Liver (tissue), 9 donors: ENCODE data around the gene EIF4E2. TPM values are rescaled to one million over a fixed set of nuclear protein-coding genes. Genes with fewer than 3 reads are reported as not detected.

Experiments used
- DNase-seq: peaks from one replicate; pipeline ENCODE4 v3.0.0-alpha.2; 2017; ENCODE audit warnings: low spot score
- H3K27ac ChIP-seq, 2 donors: one replicate each; pipeline ENCODE4 v1.7.0; 2013; ENCODE audit warnings: inconsistent platforms in 2 of 2, low read length in 2 of 2, control low read depth in 1 of 2, low read depth in 1 of 2, mild to moderate bottlenecking in 1 of 2
- H3K27me3 ChIP-seq, 4 donors: one replicate each; pipeline versions ENCODE4 v1.6.1 to v1.7.0; 2013; ENCODE audit warnings: low read length in 3 of 4, inconsistent platforms in 1 of 4, mild to moderate bottlenecking in 1 of 4, moderate library complexity in 1 of 4; ENCODE audit not compliant: control insufficient read depth in 4 of 4, insufficient read depth in 4 of 4
- H3K36me3 ChIP-seq, 4 donors: one replicate each; pipeline versions ENCODE4 v1.6.1 to v1.7.0; 2013; ENCODE audit warnings: low read length in 3 of 4, mild to moderate bottlenecking in 3 of 4, low read depth in 1 of 4, moderate library complexity in 1 of 4; ENCODE audit not compliant: control insufficient read depth in 4 of 4, insufficient read depth in 3 of 4
- H3K4me1 ChIP-seq, 4 donors: one replicate each; pipeline versions ENCODE4 v1.6.1 to v1.7.0; 2013; ENCODE audit warnings: low read length in 3 of 4, mild to moderate bottlenecking in 3 of 4, moderate library complexity in 1 of 4; ENCODE audit not compliant: control insufficient read depth in 4 of 4, insufficient read depth in 4 of 4
- H3K4me3 ChIP-seq, 3 donors: one replicate each; pipeline versions ENCODE4 v1.6.1 to v1.7.0; 2013; ENCODE audit warnings: low read length in 3 of 3, control low read depth in 1 of 3, low read depth in 1 of 3, mild to moderate bottlenecking in 1 of 3
- H3K9ac ChIP-seq, 2 donors: one replicate each; pipeline ENCODE4 v1.7.0; 2013; ENCODE audit warnings: low read length in 2 of 2, mild to moderate bottlenecking in 2 of 2, moderate library complexity in 2 of 2, control low read depth in 1 of 2, low read depth in 1 of 2
- H3K9me3 ChIP-seq, 4 donors: one replicate each; pipeline versions ENCODE4 v1.6.1 to v1.7.0; 2013; ENCODE audit warnings: low read length in 3 of 4; ENCODE audit not compliant: control insufficient read depth in 4 of 4
- EGR1 ChIP-seq, 2 donors: IDR thresholded peaks; 2 replicates each; pipeline ENCODE4 v1.6.1; 2016 to 2018; ENCODE audit warnings: antibody characterized with exemption in 2 of 2, low read depth in 2 of 2
- FOXA1 ChIP-seq: IDR thresholded peaks from 2 replicates; pipeline ENCODE4 v1.6.1; 2016; ENCODE audit warnings: antibody characterized with exemption
- FOXA2 ChIP-seq: IDR thresholded peaks from 2 replicates; pipeline ENCODE4 v1.6.1; 2016; ENCODE audit warnings: antibody characterized with exemption
- GABPA ChIP-seq, 2 donors: IDR thresholded peaks in 1 of 2; conservative IDR thresholded peaks in 1 of 2; 2 replicates each; pipeline ENCODE4 v1.6.1; 2016; ENCODE audit warnings: antibody characterized with exemption in 2 of 2, mild to moderate bottlenecking in 1 of 2, moderate library complexity in 1 of 2
- HNF4A ChIP-seq, 2 donors: conservative IDR thresholded peaks; 2 replicates each; pipeline ENCODE4 v1.6.1; 2016; ENCODE audit warnings: antibody characterized with exemption in 2 of 2, mild to moderate bottlenecking in 2 of 2
- HNF4G ChIP-seq: IDR thresholded peaks from 2 replicates; pipeline ENCODE4 v1.6.1; 2016; ENCODE audit warnings: antibody characterized with exemption
- JUND ChIP-seq, 2 donors: IDR thresholded peaks; 2 replicates each; pipeline ENCODE4 v1.6.1; 2016; ENCODE audit warnings: antibody characterized with exemption in 2 of 2
- NR2F2 ChIP-seq: IDR thresholded peaks from 2 replicates; pipeline ENCODE4 v1.6.1; 2016; ENCODE audit warnings: antibody characterized with exemption
- RAD21 ChIP-seq, 2 donors: IDR thresholded peaks; 2 replicates each; pipeline ENCODE4 v1.6.1; 2016; ENCODE audit warnings: antibody characterized with exemption in 2 of 2, mild to moderate bottlenecking in 2 of 2
- REST ChIP-seq: IDR thresholded peaks from 2 replicates; pipeline ENCODE4 v1.6.1; 2016; ENCODE audit warnings: antibody characterized with exemption, mild to moderate bottlenecking
- RXRA ChIP-seq, 2 donors: IDR thresholded peaks; 2 replicates each; pipeline ENCODE4 v1.6.1; 2017 to 2018; ENCODE audit warnings: antibody characterized with exemption in 2 of 2, mild to moderate bottlenecking in 1 of 2
- SP1 ChIP-seq: IDR thresholded peaks from 2 replicates; pipeline ENCODE4 v1.6.1; 2018; ENCODE audit warnings: antibody characterized with exemption, mild to moderate bottlenecking
- TAF1 ChIP-seq: conservative IDR thresholded peaks from 2 replicates; pipeline ENCODE4 v1.6.1; 2016; ENCODE audit warnings: antibody characterized with exemption, mild to moderate bottlenecking
- YY1 ChIP-seq: IDR thresholded peaks from 2 replicates; pipeline ENCODE4 v1.6.1; 2016; ENCODE audit warnings: antibody characterized with exemption, mild to moderate bottlenecking
- WGBS: extraction: QIAGEN DNeasy Blood & Tissue Kit; methylation state at CpG from one replicate; pipeline ENCODE4 v1.1.7; 2013; 5-methylcytosine and 5-hydroxymethylcytosine counted together
- polyA plus RNA-seq, 2 donors: library from polyadenylated mRNA; stranded (reverse) in 1 of 2; unstranded in 1 of 2; fragments of 200-250 nt in 1 of 2; fragments of >200 nt in 1 of 2; fragmentation: Nextera tagmentation in 1 of 2; extraction: Ambion mirVana in 1 of 2; gene quantifications; one replicate each; pipeline versions ENCODE4 v1.2.1 to v1.2.3, GENCODE V29; 2013 to 2015
- total RNA-seq, 2 donors: library from RNA; depleted of rRNA; stranded (reverse); fragments of >200 nt; gene quantifications; one replicate each; pipeline ENCODE4 v1.2.3, GENCODE V29; 2014
- TF ChIP-seq, protein P1 (sequence below): IDR thresholded peaks from 2 replicates; pipeline ENCODE4 v1.6.1; 2016; ENCODE audit warnings: antibody characterized with exemption
- TF ChIP-seq, protein P2 (sequence below): fragments of 150-350 bp; IDR thresholded peaks from 2 replicates; pipeline ENCODE4 v1.5.1; 2017; ENCODE audit warnings: improper control_type of control experiment, low read depth, low read length; ENCODE audit not compliant: missing input control
- TF ChIP-seq, protein P3 (sequence below): IDR thresholded peaks from 2 replicates; pipeline ENCODE4 v1.6.1; 2016; ENCODE audit warnings: antibody characterized with exemption
- TF ChIP-seq, protein P4 (sequence below): IDR thresholded peaks from 2 replicates; pipeline ENCODE4 v1.6.1; 2016; ENCODE audit warnings: antibody characterized with exemption
- donor health status: healthy.
- donor health status: healthy.
- donor health status: healthy.
- donor health status: healthy.
- donor health status: healthy.

Gene EIF4E2
- total and polyA plus RNA-seq, 4 donors: 30.0 to 46.9 (median 45.4) TPM

- Histone ChIP-seq H3K9ac (peak overlapping the region in 1 of 2 donors; percentile 25), H3K4me1 (peaks cover 13 to 64% (median 54%) of the 10 kb centered on the region in 4 donors), H3K4me3 (no peak overlapping the region), H3K9me3 (no peaks in the 10 kb centered on the region), H3K36me3 (peaks cover 0 to 4% (median 1%) of the 10 kb centered on the region in 4 donors), H3K27me3 (no peaks in the 10 kb centered on the region), H3K27ac (peak overlapping the region; percentile 60 to 78)
- DNase-seq: no peak
- 31% methylated on average over 5 of the region's 5 CpGs for WGBS
- TF ChIP-seq FOXA2 (peak; percentile 54), HNF4G (peak; percentile 39), HNF4A (conservative IDR thresholded peaks at IDR 0.05) (peak; percentile 90 to 94), TAF1 (peak; percentile 61), JUND (IDR thresholded peaks at IDR 0.05) (peak in 1 of 2 donors; percentile 66), EGR1 (IDR thresholded peaks at IDR 0.05; ENCODE audit: low read depth in 2 of 2) (no peak), GABPA (IDR thresholded peaks at IDR 0.05 in 1 of 2, conservative IDR thresholded peaks at IDR 0.05 in 1 of 2) (peak in 1 of 2 donors; percentile 37), YY1 (peak; percentile 93), RAD21 (IDR thresholded peaks at IDR 0.05) (peak; percentile 20 to 31), SP1 (peak; percentile 93), NR2F2 (no peak), REST (peak; percentile 88), FOXA1 (peak; percentile 56), RXRA (IDR thresholded peaks at IDR 0.05) (peak; percentile 62 to 83)
- TF ChIP-seq, protein P1, sequence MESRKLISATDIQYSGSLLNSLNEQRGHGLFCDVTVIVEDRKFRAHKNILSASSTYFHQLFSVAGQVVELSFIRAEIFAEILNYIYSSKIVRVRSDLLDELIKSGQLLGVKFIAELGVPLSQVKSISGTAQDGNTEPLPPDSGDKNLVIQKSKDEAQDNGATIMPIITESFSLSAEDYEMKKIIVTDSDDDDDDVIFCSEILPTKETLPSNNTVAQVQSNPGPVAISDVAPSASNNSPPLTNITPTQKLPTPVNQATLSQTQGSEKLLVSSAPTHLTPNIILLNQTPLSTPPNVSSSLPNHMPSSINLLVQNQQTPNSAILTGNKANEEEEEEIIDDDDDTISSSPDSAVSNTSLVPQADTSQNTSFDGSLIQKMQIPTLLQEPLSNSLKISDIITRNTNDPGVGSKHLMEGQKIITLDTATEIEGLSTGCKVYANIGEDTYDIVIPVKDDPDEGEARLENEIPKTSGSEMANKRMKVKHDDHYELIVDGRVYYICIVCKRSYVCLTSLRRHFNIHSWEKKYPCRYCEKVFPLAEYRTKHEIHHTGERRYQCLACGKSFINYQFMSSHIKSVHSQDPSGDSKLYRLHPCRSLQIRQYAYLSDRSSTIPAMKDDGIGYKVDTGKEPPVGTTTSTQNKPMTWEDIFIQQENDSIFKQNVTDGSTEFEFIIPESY: peak; percentile 83
- TF ChIP-seq, protein P2, sequence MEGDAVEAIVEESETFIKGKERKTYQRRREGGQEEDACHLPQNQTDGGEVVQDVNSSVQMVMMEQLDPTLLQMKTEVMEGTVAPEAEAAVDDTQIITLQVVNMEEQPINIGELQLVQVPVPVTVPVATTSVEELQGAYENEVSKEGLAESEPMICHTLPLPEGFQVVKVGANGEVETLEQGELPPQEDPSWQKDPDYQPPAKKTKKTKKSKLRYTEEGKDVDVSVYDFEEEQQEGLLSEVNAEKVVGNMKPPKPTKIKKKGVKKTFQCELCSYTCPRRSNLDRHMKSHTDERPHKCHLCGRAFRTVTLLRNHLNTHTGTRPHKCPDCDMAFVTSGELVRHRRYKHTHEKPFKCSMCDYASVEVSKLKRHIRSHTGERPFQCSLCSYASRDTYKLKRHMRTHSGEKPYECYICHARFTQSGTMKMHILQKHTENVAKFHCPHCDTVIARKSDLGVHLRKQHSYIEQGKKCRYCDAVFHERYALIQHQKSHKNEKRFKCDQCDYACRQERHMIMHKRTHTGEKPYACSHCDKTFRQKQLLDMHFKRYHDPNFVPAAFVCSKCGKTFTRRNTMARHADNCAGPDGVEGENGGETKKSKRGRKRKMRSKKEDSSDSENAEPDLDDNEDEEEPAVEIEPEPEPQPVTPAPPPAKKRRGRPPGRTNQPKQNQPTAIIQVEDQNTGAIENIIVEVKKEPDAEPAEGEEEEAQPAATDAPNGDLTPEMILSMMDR: no peak
- TF ChIP-seq, protein P3, sequence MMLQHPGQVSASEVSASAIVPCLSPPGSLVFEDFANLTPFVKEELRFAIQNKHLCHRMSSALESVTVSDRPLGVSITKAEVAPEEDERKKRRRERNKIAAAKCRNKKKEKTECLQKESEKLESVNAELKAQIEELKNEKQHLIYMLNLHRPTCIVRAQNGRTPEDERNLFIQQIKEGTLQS: no peak
- TF ChIP-seq, protein P4, sequence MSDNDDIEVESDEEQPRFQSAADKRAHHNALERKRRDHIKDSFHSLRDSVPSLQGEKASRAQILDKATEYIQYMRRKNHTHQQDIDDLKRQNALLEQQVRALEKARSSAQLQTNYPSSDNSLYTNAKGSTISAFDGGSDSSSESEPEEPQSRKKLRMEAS: peak; percentile 58
Measured at GRCh38 chr2:232574674-232575403, 24.4 kb downstream of the EIF4E2 start.
